ENCODE data around the gene MCF2L2. TPM values are rescaled to one million over a fixed set of nuclear protein-coding genes. Genes with fewer than 3 reads are reported as not detected.

MCF2L2 gene
- polyA plus RNA-seq, 4 donors = 0.61 to 1.7 (median 1.5) TPM

DNA sequence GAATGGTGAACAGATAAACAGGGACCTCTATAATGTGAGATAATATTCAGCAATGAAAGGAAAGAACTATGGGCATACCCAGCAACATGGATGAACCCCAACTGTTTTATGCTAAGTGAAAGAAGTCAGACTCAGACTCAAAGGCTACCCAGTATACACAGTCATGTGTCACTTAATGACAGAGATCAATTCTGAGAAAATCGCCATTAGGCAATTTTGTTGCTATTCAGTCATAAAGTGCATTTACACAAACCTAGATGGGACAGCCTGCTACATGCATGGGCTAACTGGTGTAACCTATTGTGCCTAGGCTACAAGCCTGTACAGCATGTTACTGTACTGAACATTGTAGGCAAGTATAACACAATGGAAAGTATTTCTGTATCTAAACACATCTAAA lies 98.9 kb downstream of the MCF2L2 start:
- no peak for DNase-seq (ENCODE audit: low read depth in 4 of 4, low spot score in 2 of 4)

DNA sequence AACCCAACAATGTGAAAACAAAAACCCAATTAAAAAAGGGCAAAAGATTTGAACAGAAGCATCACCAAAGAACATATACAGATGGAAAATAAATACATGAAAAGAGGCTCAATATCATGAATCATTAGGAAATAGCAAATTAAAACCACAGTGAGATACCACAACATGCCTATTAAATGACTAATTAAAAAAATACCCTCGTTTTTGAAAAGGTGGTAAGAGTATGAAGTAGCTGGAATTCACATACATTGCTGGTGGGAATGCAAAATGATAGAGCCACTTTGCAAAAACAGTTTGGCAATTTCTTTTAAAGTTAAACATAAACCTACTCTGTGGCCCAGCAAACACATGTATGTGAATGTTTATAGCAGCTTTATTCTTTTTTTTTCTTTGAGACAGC lies 99.6 kb downstream of the MCF2L2 start:
- DNase-seq (ENCODE audit: low read depth in 4 of 4, low spot score in 2 of 4) = no peak

DNA sequence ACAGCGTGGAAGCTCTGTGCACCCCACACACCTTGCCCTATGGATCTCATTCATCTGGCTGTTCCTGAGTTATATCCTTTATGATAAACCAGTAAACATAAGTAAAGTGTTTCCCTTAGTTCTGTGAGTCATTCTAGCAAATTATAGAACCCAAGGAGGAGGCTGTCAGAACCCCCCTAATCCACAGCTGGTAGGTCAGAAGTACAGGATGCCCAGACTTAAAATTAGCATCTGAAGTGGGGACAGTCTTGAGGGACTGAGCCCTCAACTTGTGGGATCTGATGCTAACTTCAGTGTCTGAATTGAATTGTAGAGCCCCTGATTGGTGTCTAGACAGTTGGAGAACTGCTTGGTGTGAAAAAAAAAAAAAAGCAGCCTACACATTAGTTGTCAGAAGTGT lies 100.3 kb downstream of the MCF2L2 start:
- no peak for DNase-seq (ENCODE audit: low read depth in 4 of 4, low spot score in 2 of 4)

DNA sequence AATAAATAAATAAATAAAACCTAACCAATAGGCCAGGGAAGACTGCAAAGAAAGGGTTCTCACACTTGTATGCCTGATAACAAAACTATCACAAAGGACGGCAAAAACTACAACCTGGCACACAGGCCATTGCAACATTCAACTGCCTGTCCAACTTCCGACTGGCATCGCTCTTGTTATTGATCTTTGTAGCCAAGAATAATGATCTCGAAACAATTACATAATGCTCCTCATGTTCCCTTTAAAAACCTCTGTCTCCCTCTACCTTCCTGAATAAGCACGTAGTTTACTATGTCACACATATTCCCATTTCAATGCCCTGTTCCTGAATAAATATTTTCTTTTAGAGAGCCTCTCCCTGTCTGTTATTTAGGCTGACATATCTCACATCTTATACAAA lies 101.1 kb downstream of the MCF2L2 start:
- DNase-seq (ENCODE audit: low read depth in 4 of 4, low spot score in 2 of 4) = no peak

DNA sequence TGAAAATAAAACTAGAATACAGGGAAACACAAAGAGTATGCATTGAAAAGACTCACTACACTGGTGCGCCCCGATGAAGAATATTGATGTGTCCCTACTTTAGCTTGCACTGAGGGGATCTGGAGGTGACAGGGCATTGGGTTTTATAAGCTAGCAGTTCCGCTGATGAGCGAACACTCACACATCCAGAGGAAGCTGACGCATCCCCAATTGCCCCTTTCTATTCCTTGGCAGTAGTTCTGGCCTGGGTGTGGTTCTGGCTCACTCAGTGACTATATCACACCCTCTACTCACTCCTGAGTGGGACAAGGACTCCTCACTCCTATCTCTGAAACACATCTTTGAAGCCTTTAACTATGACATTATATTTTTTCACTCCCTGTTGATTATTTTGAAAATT lies 104.3 kb downstream of the MCF2L2 start:
- no peak for DNase-seq (ENCODE audit: low read depth in 4 of 4, low spot score in 2 of 4)

DNA sequence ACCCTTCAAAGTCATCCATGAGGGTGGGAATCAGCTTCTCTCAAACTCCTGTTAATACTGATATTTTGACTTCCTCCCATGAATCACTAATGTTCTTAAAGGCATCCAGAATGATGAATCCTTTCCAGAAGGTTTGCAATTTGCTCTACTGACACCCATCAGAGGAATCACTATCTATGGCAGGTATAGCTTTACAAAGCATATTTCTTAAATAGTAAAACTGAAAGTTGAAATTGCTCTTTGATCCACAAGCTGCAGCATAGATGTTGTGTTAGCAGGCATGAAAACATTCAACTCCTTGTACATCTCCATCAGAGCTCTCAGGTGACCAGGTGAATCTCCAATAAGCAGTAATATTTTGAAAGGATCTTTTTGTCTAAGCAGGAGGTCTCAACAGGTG lies 109.0 kb downstream of the MCF2L2 start:
- no peak for DNase-seq (ENCODE audit: low read depth in 4 of 4, low spot score in 2 of 4)

DNA sequence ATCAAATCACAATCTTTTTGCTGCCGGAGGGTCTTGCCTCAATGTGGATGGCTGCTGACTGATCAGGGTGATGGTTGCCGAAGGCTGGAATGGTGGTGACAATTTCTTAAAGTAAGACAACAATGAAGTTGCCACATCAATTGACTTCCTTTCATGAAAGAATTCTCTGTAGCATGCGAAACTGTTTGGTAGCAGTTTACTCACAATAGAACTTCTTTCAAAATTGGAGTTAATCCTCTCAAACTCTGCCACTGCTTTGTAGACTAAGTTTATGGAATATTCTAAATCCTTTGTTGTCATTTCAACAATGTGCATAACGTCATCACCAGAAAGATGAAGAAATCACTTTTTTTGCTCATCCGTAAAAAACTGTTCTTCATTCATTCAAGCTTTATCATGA lies 109.5 kb downstream of the MCF2L2 start:
- DNase-seq (ENCODE audit: low read depth in 4 of 4, low spot score in 2 of 4) = no peak

DNA sequence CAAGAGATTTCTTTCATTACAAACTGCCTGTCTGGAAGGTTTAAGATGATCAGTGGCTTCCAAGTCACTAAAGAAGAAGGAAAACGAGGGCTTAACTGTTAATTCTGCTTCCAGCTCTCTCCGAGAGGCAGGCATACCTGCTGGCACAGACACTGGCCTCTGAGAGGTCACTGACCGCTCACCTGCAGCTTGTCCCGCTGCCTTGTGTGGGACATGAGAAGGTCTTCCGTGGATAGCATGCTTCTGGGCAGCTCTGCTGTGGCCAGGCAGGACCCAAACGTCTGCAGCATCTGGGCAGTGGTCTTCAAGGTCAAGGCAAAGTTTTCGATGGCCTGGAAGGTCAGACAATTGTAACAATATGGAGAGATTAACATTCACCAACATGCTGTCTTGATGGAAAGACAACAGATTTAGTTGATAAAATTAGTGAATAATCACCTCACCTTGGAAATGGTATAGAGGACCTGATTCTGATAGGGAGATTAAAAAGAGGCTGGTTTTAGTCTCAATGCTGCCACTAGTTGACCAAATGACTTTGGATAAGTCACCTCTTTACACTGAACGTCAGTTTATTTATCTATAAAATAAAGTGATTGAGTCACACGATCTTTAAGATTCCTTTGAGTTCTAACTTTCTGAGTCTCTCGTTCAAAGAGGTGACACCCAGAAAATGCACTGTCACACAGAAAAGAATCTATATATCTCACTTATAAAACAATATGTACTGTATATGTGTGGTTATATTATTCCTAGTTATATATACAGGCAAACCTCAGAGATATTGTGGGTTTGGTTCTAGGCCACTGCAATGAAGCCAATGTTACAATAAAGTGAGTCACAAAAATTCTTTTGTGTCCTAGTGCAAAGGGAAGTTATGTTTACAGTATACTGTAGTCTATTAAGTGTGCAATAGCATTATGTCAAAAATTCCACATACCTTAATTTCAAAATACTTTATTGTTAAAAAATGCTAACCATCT lies 110.2 kb downstream of the MCF2L2 start:
- DNase-seq (ENCODE audit: low read depth in 4 of 4, low spot score in 2 of 4) = no peak

DNA sequence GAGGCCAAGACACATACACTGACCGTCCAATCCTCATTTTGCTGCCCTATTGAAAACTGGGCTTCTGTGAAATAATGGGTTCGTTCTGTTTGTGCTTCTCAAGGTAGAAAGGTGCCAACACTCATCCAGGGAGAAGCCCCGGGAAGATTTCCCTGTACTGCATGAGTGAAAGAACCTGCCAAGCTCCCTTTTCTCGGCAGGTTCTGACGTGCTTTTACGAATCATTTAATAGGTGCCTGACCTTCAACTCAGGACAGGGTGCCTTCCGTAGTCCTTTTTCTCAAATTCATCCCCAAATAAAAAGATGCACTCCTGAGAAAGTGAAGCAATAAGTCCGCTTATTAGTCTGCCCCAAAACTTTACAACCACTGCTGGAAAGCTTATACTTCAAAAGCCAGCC lies 111.1 kb downstream of the MCF2L2 start:
- no peak for DNase-seq (ENCODE audit: low read depth in 4 of 4, low spot score in 2 of 4)

DNA sequence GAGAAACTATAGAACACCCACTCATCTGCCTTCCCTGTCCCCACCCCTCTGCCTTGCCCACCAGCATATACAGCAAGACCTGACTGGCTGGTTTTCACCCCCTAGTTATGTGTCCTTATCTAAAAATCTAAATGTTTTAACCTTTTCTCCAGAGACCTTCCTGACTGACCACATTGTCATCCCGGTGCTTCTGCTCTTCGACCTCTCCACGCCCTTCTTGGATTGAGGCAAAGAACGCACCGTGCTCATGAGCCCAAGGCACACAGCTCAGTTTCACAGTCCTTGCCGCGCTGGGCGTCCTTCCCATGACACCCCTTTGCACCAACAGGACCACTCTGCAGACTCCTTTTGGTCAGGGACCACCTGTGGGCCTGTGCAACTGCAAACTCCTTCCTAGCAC lies 112.7 kb downstream of the MCF2L2 start:
- DNase-seq (ENCODE audit: low read depth in 4 of 4, low spot score in 2 of 4) = no peak

DNA sequence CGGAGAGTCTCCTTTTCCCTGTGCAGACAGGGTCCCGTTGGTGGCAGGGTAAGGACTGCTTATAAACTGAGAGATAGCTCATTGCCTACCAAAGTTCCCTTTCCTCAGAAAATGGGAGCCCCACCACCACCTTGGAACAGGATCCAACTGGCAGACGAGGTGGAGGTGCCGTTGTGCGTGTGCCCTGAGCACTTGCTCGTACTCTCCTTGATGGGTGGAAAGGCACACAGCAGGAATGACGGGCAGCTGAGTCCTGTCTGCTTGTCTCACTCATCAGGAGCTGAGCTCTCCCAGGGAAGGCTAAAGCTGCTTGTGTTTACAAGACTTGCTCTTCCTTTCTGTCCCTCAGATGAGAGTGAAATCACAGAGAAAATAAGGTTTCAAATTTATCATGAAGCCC lies 114.7 kb downstream of the MCF2L2 start:
- DNase-seq (ENCODE audit: low read depth in 4 of 4, low spot score in 2 of 4) = no peak

DNA sequence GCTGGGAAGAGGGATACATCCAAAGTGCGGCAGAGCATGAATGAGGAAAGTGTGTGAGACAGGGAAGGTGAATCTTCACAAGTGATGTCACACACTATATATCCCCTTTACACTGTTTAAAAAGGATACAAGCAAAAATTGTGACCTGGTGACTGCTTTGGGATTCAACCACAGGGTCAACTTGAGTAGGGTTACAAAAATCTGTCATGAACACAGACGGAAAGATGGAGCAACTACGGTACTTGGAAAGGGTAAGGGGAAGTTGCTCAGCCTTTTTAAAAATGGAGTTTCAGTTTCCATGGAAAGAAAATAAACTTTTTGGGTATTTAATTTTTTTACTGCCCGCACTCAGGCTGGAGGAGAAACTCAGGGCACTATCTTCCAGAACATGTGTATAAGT lies 115.1 kb downstream of the MCF2L2 start:
- no peak for DNase-seq (ENCODE audit: low read depth in 4 of 4, low spot score in 2 of 4)

DNA sequence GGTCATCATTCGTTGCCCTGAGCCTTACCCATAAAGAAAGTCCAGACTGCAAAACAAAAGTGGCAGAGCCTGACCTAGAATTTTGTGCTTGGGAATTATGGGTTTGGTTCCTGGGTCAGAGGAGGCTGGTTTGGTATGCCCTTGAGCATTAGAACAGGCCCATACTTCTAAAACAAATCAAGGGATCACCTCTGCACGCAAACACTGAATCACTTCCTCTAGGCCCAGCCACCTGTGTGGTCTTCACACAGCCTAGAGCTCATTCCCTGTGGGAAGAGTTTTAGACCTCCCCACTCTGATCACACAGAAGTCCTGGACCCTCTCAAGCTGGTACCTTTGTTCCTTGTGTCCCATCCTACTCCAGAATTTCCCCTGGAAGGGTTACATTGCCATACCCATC lies 116.0 kb downstream of the MCF2L2 start:
- DNase-seq (ENCODE audit: low read depth in 4 of 4, low spot score in 2 of 4) = no peak

DNA sequence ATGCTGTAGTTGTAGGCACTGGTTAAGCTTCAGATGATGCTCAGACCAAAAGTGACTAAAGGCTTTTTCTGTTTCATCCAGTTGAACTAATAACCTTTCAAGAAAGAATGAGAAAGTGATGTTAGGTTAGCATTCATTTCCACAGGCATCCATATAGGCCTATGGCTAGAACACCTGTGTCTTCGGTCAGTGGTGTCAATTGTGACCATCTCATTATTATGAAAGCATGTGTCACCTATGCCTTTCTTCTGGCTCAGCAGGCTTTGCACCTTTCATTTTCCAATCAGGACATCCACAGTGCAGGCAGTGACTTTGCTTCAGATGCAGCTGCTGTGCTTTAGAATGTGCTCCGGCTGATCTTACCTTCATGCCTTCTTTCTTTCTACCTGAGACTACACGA lies 117.5 kb downstream of the MCF2L2 start:
- DNase-seq (ENCODE audit: low read depth in 4 of 4, low spot score in 2 of 4) = no peak

DNA sequence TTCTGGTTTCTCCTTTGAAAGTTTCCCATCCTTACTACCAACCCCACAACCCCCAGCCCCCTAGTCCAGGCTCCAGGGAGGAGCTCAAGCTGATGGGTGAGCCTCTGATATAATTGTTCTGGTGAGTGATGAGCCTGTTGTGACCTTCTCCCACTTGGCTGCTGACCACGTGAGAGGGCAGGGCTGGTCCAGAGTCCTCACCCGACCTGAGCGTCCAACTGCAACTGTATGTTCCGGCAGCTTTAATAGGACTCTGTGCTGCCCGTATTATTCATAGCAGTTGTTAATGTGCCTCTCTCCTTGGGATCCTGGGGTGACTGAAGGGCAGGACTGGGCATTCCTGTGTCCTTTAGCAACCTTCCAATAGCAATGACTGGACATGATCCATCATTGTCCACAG lies 119.1 kb downstream of the MCF2L2 start:
- DNase-seq (ENCODE audit: low read depth in 4 of 4, low spot score in 2 of 4) = no peak

DNA sequence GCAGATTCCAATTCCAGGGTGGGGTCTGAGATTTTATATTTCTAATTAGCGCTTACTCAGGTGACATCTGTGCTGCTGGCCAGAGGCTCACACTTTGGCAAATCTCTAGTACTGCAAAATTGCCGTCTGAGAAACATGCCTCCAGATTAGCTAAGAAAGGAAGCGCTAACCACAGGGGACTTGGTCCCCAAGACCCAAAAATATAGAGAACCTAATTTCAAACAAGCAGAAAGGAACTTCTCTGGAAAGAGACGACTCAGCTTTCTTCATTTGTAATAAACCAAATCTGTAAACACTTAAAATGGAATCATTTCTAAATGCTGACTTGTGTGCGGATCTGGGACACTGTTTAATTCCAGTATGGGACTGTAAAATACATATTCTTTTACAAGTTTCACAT lies 119.7 kb downstream of the MCF2L2 start:
- DNase-seq (ENCODE audit: low read depth in 4 of 4, low spot score in 2 of 4) = no peak

DNA sequence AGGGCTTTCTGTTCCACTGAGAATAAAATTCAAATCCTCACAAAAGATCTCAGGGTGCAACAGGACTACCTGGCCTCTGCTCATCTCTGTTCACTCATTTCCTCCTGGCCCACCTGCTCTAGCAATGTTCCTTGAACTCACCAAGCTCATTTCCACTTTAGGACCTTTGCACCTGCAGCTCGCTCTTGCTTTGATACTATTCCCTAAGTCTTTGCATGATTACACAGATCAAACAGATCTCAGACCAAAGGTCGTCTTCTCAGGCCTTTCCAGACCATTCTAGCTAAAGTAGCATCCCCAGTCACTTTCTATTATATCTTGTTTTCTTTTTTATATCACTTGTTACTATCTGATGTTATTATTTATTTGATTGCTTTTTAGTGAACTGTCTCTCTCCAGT lies 120.7 kb downstream of the MCF2L2 start:
- no peak for DNase-seq (ENCODE audit: low read depth in 4 of 4, low spot score in 2 of 4)

DNA sequence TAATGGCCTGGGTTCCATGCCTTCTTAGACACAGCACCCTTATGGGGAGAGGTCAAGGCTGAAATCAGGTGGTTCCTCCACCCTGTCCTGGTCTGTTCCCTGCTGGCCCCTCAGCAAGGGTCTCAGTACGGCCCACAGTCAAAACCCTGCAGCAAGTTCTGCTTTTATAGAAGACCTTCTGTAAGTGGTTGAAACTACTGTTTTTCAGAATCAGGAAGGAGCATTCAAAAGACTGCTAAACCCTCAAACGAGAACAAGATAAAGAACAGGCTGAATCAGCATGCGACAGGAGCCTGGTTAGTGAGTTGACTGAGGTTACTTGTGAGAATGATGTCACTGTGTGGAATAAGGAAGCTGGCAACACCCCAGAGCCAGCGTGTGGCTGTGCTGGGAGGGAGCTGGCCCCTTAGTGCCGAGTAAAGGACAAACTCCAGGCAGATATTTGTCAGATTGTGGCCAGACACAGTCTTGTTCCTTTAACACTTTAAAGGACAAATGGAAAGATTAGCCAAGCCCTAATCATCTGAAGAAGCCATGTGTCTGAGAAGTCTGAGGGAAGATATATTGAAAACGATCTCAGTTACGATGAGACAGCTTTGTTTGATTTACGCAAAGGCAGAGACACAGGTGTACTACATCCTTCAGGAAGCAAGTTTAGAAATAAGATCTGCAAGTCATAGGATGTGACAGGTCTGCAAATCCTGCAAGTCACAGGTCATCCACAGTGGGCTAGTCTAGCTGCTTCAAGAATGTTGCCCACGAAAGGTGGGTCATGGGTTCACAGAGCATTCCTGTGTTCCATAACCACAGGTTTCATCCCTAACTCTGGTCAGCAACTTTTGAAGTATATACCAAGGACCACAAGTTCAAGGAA lies 121.4 kb downstream of the MCF2L2 start:
- no peak for DNase-seq (ENCODE audit: low read depth in 4 of 4, low spot score in 2 of 4)

DNA sequence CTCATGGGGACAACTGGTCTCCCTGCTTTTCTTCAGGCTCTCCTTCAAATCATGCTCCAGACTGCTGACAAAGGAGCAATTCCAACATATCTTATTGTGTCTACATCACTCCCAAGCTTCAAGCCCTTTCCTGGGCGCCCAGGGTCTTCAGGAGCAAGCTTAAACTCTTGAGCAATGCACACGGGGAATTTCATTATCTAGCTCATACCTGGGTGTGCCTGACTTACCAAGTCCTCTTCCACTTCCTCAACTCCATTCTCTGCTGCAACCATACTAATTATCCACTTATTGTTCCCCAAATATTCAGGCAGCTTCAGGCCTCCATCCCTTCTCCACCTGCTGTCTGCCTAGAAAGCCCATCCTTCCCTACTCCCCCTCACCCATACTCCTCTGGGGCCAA lies 124.7 kb downstream of the MCF2L2 start:
- no peak for DNase-seq (ENCODE audit: low read depth in 4 of 4, low spot score in 2 of 4)

DNA sequence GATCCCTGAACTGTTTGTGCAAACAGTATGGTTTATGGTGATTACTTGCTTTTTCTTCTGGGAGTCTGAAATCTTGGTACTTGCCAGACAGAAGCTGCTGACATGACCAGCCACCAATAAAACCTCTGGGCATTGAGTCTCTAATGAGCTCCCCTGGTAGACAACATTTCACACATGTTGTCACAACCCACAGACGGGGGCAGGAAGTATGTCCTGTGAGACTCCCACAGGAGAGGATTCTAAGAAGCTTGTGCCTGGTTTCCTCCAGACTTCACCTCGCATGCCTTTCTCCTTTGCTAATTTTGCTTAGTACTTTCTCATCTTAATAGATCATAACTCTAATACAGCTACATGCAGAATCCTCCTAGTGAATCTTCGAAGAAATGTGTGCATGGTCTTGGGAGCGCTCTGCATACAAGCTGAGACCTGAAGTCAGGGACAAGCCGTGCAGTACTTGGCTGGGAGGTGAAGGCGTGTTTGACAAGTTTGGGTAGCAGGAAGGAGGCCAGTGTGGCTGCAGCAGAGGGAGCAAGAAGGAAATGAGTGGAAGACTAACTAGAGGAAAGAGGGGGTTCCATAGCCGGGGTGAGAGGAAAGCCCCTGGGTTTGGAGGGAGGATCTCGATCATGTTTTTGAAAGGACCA lies 126.4 kb downstream of the MCF2L2 start:
- no peak for DNase-seq (ENCODE audit: low read depth in 4 of 4, low spot score in 2 of 4)

DNA sequence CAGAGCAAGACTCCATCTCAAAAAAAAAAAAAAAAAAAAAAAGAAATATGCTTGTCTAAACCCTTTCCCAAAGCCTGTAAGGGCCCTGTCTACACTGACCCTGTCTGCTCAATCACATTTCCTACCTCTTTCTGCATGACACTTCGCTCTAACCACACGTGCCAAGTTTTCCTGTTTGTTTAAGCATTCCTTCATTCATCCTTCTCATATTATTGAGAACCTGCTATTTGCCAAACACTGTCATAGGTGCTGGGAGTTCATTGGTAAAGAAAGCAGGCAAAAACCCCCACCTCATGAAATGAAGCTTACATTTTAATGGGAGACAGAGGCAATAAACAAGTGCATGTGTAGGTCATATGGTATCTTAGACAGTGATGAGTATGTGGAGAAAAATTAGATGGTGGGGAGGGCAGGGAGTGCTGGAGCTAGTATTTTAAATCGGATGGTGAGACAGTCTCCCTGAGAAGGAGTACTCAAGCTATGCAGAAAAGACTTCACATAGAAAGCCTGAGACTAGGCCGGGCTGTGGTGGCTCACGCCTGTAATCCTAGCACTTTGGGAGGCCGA lies 127.3 kb downstream of the MCF2L2 start:
- DNase-seq (ENCODE audit: low read depth in 4 of 4, low spot score in 2 of 4) = no peak
